Measurements from ENCODE around the gene CBLL1.
A peak's percentile ranks its signal among the peaks of the same experiment; 100 is the strongest.

- TF ChIP-seq POLR2AphosphoS5 (IDR thresholded peaks at IDR 0.05; ENCODE audit: low read depth, low read length) (peak; percentile 83), EZH2phosphoT487 (IDR thresholded peaks at IDR 0.05; ENCODE audit: borderline replicate concordance, low read depth) (no peak), YY1 (IDR thresholded peaks at IDR 0.05; ENCODE audit: low read depth) (peak; percentile 76), RCOR1 (IDR thresholded peaks at IDR 0.05; ENCODE audit: low read length) (peak; percentile 67; the same call in 1 of the 2 replicates), EP300 (IDR thresholded peaks at IDR 0.05; ENCODE audit: borderline replicate concordance in 1 of 2, low read depth in 1 of 2, low read length in 1 of 2) (peak in 1 of 2 experiments; percentile 59; a peak in 2 of 4 replicates), NFIC (IDR thresholded peaks at IDR 0.05; ENCODE audit: borderline replicate concordance) (peak; percentile 6; the same call in 1 of the 2 replicates), REST (IDR thresholded peaks at IDR 0.05; ENCODE audit: low read depth, low read length) (peak; percentile 41), TCF12 (IDR thresholded peaks at IDR 0.05) (peak; percentile 42), SMC3 (IDR thresholded peaks at IDR 0.05; ENCODE audit: low read depth, low read length) (peak; percentile 94), FOXM1 (IDR thresholded peaks at IDR 0.05; ENCODE audit: low read depth) (peak; percentile 70)
- TF ChIP-seq, protein P1, sequence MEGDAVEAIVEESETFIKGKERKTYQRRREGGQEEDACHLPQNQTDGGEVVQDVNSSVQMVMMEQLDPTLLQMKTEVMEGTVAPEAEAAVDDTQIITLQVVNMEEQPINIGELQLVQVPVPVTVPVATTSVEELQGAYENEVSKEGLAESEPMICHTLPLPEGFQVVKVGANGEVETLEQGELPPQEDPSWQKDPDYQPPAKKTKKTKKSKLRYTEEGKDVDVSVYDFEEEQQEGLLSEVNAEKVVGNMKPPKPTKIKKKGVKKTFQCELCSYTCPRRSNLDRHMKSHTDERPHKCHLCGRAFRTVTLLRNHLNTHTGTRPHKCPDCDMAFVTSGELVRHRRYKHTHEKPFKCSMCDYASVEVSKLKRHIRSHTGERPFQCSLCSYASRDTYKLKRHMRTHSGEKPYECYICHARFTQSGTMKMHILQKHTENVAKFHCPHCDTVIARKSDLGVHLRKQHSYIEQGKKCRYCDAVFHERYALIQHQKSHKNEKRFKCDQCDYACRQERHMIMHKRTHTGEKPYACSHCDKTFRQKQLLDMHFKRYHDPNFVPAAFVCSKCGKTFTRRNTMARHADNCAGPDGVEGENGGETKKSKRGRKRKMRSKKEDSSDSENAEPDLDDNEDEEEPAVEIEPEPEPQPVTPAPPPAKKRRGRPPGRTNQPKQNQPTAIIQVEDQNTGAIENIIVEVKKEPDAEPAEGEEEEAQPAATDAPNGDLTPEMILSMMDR (IDR thresholded peaks at IDR 0.05), result peak; percentile 93
These were observed at the start of gene CBLL1 for GRCh38 chr7:107743567-107744344.

Measured in SK-N-SH (cell line).